ENCODE results near the gene STAT3.

DNA sequence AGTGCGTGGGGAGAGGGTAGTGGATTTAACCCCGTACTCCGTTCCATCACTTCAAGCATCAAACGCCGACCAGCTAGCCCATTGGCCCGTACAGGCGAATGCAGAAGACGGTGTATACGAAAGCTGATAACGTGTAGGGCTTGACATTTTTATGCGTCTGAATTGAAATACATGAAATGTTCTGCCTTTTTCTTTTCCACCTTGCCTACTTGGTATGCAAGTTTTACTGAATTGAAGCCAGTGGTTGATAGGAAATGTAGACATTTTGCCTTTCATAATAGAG lies 834 bp upstream of the STAT3 start:
- TF ChIP-seq, protein P1, sequence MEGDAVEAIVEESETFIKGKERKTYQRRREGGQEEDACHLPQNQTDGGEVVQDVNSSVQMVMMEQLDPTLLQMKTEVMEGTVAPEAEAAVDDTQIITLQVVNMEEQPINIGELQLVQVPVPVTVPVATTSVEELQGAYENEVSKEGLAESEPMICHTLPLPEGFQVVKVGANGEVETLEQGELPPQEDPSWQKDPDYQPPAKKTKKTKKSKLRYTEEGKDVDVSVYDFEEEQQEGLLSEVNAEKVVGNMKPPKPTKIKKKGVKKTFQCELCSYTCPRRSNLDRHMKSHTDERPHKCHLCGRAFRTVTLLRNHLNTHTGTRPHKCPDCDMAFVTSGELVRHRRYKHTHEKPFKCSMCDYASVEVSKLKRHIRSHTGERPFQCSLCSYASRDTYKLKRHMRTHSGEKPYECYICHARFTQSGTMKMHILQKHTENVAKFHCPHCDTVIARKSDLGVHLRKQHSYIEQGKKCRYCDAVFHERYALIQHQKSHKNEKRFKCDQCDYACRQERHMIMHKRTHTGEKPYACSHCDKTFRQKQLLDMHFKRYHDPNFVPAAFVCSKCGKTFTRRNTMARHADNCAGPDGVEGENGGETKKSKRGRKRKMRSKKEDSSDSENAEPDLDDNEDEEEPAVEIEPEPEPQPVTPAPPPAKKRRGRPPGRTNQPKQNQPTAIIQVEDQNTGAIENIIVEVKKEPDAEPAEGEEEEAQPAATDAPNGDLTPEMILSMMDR (conservative IDR thresholded peaks at IDR 0.05; ENCODE audit: low read length): no peak
- no peak for TF ChIP-seq EZH2phosphoT487 (IDR thresholded peaks at IDR 0.05; ENCODE audit: borderline replicate concordance, low read depth, low read length)
